HG03097 (cell line): ENCODE results near the gene ARHGAP19.

Experiments
- ATAC-seq: cut with Tn5 transposase; IDR thresholded peaks from one replicate; pipeline ENCODE4 v1.9.1; 2021; ENCODE audit not compliant: unreplicated experiment, low FRiP score

Gene ARHGAP19

DNA sequence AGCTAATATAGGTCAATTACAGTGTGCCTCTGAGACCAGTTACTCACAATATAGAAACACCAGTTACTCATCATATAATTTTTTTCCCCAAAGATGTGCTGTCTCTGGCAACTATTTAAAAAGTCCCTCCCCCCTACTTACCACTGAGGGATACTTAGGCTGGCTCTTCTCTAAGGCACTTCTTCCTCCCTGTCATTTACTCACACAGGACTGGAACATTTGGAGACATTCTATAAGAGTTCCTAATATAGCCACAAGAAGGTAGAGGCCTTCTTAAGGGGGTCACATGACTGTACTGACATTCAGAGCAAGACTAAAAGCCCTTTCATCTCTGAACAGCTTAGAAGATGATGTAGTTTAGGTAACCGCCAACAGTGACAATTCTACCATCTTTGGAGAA lies 62.3 kb downstream of the ARHGAP19 start:
- no peak for ATAC-seq

- ATAC-seq, result no peak
Observed at GRCh38 chr10:97229322-97230015, 63.0 kb downstream of the ARHGAP19 start.

- no peak for ATAC-seq
Observed at GRCh38 chr10:97228775-97229157, 63.7 kb downstream of the ARHGAP19 start.

DNA sequence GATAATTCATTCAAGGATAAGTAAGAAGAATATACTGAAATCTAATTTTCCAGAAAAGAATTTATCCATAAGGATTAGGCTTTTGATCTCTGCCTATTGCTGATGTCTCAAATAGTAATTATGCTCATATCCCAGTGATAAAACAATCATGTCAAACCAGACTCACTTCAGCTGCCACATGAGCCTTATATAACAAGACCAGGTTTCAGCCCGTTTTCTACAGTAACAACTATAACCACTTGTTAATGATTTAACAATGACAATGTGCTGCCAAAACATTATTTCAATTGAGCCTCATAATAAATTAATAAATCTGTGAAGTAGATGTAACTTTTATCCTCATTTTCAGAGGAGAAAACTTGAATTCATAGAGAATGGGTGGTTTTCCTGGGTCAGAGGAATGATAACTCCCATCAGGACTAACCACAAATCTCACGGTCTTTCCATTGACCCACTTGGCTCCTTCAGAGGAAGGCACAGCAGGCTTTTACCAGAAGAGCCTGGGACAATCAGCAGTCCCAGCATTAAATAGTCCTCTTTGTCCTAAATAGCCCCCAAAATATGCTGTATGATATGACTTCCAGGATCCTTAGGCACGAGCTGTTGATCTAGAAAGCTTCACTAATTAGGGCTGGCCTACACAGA lies 64.2 kb downstream of the ARHGAP19 start:
- no peak for ATAC-seq

GRCh38 chr10:97226398-97226797 lies 66.0 kb downstream of the ARHGAP19 start:
- ATAC-seq, result no peak

GRCh38 chr10:97224483-97225435 lies 67.7 kb downstream of the ARHGAP19 start:
- no peak for ATAC-seq

GRCh38 chr10:97222326-97222961 lies 70.0 kb downstream of the ARHGAP19 start:
- no peak for ATAC-seq

GRCh38 chr10:97220355-97220754 lies 72.1 kb downstream of the ARHGAP19 start:
- ATAC-seq, result no peak

DNA sequence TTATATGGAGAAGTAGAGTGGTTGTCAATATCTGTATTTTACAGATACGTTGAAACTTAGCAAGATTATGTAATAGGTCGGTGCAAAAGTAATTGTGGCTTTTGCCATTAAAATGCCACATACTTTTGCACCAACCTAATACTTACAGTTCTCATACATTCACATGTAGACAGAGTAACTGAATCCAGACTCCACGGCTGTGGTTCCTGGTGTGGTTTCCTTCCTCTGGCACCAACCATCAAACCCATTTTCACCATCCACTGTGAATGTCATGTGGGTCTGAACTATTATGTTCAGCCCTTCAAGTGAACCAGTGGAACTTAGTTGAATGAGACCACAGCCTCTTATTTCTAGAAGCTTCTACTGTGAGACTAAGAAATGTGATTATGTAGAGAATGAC lies 75.1 kb downstream of the ARHGAP19 start:
- ATAC-seq, result no peak

DNA sequence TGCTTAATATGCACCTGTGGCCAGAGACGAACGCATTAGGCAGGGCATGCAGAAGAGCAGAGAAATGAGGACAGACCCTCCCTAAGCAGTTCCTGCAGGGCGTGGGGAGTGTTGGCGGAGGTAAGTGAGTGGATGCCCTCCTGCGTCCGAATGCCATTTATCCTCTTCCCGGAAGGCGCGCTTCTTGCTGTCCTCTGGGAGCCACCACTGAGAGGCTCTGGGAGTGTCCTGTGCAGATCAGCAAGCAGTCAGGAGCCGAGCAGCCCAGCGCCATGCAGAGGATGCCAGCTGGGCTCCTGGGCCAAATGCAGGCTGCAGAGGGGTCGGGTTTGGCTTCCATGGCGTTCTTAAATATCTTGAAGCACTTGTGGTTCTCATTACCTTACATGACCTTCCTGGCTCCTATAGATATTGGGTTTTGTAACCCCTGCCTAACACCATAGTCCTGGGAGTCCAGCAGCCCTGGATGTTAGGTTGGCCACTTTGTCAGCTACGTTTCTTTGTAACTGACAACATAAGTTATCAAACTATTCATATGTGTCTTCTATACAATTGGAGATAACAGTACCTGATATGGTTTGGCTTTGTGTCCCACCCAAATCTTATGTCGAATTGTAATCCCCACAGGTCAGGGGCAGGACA lies 76.7 kb downstream of the ARHGAP19 start:
- ATAC-seq, result no peak

DNA sequence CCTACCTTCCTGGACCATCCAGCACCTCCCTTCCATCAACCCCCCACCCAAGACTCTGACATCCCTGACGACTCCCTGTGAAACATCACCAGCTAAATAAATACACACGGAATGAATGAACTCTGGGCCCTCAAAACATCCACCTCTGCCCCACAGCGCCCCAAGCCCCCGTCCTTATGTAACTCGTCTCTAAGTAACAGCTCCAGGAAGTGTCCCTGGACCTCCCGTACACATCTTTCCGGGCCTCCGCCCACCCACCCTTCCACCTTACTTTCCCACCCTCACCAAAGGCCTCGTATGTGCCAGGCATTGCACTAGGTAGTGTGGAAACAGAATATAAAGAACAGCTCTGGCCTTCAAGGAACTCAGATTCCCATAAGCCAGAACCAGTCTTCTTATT lies 79.0 kb downstream of the ARHGAP19 start:
- ATAC-seq, result no peak

GRCh38 chr10:97211229-97211628 lies 81.2 kb downstream of the ARHGAP19 start:
- no peak for ATAC-seq

GRCh38 chr10:97210543-97210960 lies 81.9 kb downstream of the ARHGAP19 start:
- ATAC-seq, result no peak

DNA sequence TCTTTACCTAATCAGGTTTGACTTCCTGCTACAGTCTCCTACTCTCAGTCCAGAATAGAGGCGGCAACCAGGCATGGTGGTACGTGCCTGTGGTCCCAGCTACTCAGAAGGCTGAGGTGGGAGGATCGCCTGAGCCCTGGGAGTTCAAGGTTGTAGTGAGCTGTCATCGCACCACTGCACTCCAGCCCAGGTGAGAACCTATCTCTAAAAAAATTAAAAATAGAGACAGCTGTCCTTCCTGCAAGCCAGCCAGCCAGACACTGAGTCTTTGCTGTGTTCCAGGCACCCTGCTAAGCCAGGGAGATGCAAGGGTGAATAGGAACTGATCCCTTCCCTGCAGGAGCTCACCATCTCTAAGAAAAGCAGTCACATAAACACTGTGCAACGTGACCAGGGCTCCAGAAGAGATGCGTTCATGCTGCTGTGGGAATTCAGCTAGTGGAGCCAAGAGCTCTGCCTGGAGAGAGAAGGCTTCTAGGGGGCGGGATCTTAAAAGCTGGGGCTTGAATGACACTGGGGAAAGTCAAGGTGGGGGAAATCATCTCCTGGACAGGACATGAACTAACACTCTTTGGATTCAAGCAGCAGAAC lies 84.6 kb downstream of the ARHGAP19 start:
- no peak for ATAC-seq

- ATAC-seq, result no peak
Observed at GRCh38 chr10:97207131-97207530, 85.3 kb downstream of the ARHGAP19 start.

GRCh38 chr10:97204826-97205679 lies 87.4 kb downstream of the ARHGAP19 start:
- no peak for ATAC-seq

DNA sequence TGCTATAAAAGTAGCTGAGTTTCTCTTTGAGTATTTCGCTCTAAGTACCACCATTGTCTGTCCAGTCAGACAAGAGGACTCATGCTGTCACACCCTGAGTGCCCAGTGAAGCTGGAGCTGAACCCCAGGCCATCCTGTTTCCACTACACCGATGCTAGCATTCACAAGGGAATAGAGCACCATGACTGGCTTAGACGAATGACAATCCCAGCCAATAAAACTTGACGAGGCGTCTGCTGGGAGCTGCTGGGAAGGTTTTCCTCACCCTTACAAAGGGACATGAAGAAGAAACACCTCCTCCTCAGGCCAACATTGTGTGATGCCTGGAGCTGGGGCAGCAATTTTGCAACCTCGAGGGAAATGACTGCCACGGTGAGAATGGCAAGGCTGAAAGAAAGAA lies 89.2 kb downstream of the ARHGAP19 start:
- ATAC-seq, result no peak

DNA sequence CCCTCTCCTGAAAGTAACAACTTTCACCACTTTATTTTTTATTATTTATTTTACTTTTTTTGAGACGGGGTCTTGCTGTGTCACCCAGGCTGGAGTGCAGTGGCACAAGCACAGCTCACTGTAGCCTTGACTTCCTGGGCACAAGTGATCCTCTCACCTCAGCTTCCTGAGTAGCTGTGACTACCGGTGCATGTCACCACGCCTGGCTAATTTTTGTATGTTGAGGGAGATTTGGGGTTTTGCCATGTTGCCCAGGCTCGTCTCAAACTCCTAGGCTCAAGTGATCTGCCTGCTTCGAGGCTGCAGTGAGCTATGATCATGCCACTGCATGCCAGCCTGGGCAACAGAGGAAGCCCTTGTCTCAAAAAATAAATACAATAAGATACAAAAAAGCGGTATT lies 91.8 kb downstream of the ARHGAP19 start:
- no peak for ATAC-seq

DNA sequence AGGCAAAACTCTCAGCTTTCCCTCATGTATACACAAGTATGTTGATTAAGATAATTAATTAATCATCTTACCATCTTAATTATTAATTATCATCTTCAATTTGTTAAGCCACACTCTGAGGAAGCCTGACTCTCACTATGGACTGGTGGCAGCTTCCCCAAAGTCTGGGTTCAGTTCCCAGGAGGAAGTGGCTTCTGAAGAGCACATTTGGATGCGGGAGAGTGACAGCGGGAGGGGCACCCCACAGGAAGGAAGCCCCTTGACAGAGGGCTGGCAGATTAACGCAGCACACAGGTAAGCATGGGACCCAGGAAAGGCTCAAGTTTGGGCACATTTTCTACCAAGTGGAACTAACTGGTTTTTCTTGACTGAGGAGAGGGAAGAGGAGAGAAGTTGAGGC lies 93.3 kb downstream of the ARHGAP19 start:
- no peak for ATAC-seq
